Measurements from ENCODE around the gene TAMALIN.

The TAMALIN gene

GRCh38 chr12:51980809-51981127 is 26.0 kb upstream of the TAMALIN start:
- DNase-seq (ENCODE audit: extremely low read depth in 1 of 2, low read depth in 1 of 2): no peak

- DNase-seq (ENCODE audit: extremely low read depth in 1 of 2, low read depth in 1 of 2): no peak
These were observed 22.1 kb upstream of the TAMALIN start for GRCh38 chr12:51984657-51985056.

- DNase-seq (ENCODE audit: extremely low read depth in 1 of 2, low read depth in 1 of 2): no peak
These were observed 21.5 kb upstream of the TAMALIN start for GRCh38 chr12:51985154-51985835.

GRCh38 chr12:51986834-51987233 is 19.9 kb upstream of the TAMALIN start:
- DNase-seq (ENCODE audit: extremely low read depth in 1 of 2, low read depth in 1 of 2): no peak

GRCh38 chr12:51992246-51992645 is 14.5 kb upstream of the TAMALIN start:
- no peak for DNase-seq (ENCODE audit: extremely low read depth in 1 of 2, low read depth in 1 of 2)

- no peak for DNase-seq (ENCODE audit: extremely low read depth in 1 of 2, low read depth in 1 of 2)
These were observed 12.3 kb upstream of the TAMALIN start for GRCh38 chr12:51994539-51994820.

- DNase-seq (ENCODE audit: extremely low read depth in 1 of 2, low read depth in 1 of 2): no peak
These were observed 11.8 kb upstream of the TAMALIN start for GRCh38 chr12:51994959-51995358.

- DNase-seq (ENCODE audit: extremely low read depth in 1 of 2, low read depth in 1 of 2): no peak
These were observed 9.6 kb upstream of the TAMALIN start for GRCh38 chr12:51997136-51997535.

GRCh38 chr12:52003016-52003550 is 3.7 kb upstream of the TAMALIN start:
- DNase-seq (ENCODE audit: extremely low read depth in 1 of 2, low read depth in 1 of 2): no peak

GRCh38 chr12:52003591-52003990 is 3.2 kb upstream of the TAMALIN start:
- DNase-seq (ENCODE audit: extremely low read depth in 1 of 2, low read depth in 1 of 2): no peak

- DNase-seq (ENCODE audit: extremely low read depth in 1 of 2, low read depth in 1 of 2): no peak
These were observed 2.6 kb upstream of the TAMALIN start for GRCh38 chr12:52004042-52004648.

GRCh38 chr12:52005218-52005902 is 1.4 kb upstream of the TAMALIN start:
- DNase-seq (ENCODE audit: extremely low read depth in 1 of 2, low read depth in 1 of 2): no peak

GRCh38 chr12:52005903-52006703 is 643 bp upstream of the TAMALIN start:
- DNase-seq (ENCODE audit: extremely low read depth in 1 of 2, low read depth in 1 of 2): no peak

GRCh38 chr12:52007158-52007921 is 594 bp downstream of the TAMALIN start:
- peak in 1 of 2 donors; percentile 27 for DNase-seq (ENCODE audit: extremely low read depth in 1 of 2, low read depth in 1 of 2)

- no peak for DNase-seq (ENCODE audit: extremely low read depth in 1 of 2, low read depth in 1 of 2)
These were observed 1.3 kb downstream of the TAMALIN start for GRCh38 chr12:52007982-52008510.

GRCh38 chr12:52009081-52009751 is 2.5 kb downstream of the TAMALIN start:
- DNase-seq (ENCODE audit: extremely low read depth in 1 of 2, low read depth in 1 of 2): no peak

GRCh38 chr12:52010152-52010622 is 3.4 kb downstream of the TAMALIN start:
- no peak for DNase-seq (ENCODE audit: extremely low read depth in 1 of 2, low read depth in 1 of 2)

- DNase-seq (ENCODE audit: extremely low read depth in 1 of 2, low read depth in 1 of 2): no peak
These were observed 4.2 kb downstream of the TAMALIN start for GRCh38 chr12:52010692-52011601.
